ENCODE results near the gene ARHGAP24.

- no peak for TF ChIP-seq SIN3A (IDR thresholded peaks at IDR 0.05; ENCODE audit: borderline replicate concordance, insufficient read depth, low read length)
- no peak for TF ChIP-seq TAF1 (IDR thresholded peaks at IDR 0.05; ENCODE audit: borderline replicate concordance, insufficient read depth, low read length)
- TF ChIP-seq FOXP2 (optimal IDR thresholded peaks at IDR 0.05; ENCODE audit: borderline replicate concordance, extremely low read depth, extremely low read length, insufficient read depth) = no peak
- TF ChIP-seq REST (IDR thresholded peaks at IDR 0.05; ENCODE audit: insufficient read depth in 1 of 2, low read depth in 2 of 2, low read length in 2 of 2) = no peak
- no peak for TF ChIP-seq POLR2AphosphoS5 (IDR thresholded peaks at IDR 0.05; ENCODE audit: low read depth, low read length)
Observed at GRCh38 chr4:85937507-85937906, 462.6 kb downstream of the ARHGAP24 start.
